Neuronal stem cell (in vitro differentiated cells): ENCODE results near the gene COL6A1.

Experiments
- DNase-seq: peaks from one replicate; pipeline ENCODE4 v3.0.0-alpha.2; 2013; ENCODE audit warnings: low spot score
- H2AFZ ChIP-seq: one replicate; pipeline ENCODE4 v1.6.1; 2013; ENCODE audit warnings: mild to moderate bottlenecking, low read length, inconsistent platforms
- H2AK5ac ChIP-seq: 2 replicates; pipeline ENCODE4 v1.6.1; 2013; ENCODE audit warnings: low read depth, mild to moderate bottlenecking, inconsistent platforms, low read length, moderate library complexity, mixed read lengths
- H2BK120ac ChIP-seq: 2 replicates; pipeline ENCODE4 v1.6.1; 2013; ENCODE audit warnings: low read depth, mild to moderate bottlenecking, inconsistent platforms, low read length, moderate library complexity, mixed read lengths
- H2BK12ac ChIP-seq: one replicate; pipeline ENCODE4 v1.6.1; 2013; ENCODE audit warnings: low read length, inconsistent platforms
- H2BK15ac ChIP-seq: 2 replicates; pipeline ENCODE4 v1.6.1; 2013; ENCODE audit warnings: mild to moderate bottlenecking, low read length, inconsistent platforms, mixed read lengths
- H2BK5ac ChIP-seq: one replicate; pipeline ENCODE4 v1.6.1; 2013; ENCODE audit warnings: inconsistent platforms, mild to moderate bottlenecking, low read length, moderate library complexity
- H3K14ac ChIP-seq: one replicate; pipeline ENCODE4 v1.6.1; 2013; ENCODE audit warnings: low read length, inconsistent platforms
- H3K18ac ChIP-seq: 2 replicates; pipeline ENCODE4 v1.6.1; 2013; ENCODE audit warnings: low read length, inconsistent platforms
- H3K23ac ChIP-seq: 2 replicates; pipeline ENCODE4 v1.6.1; 2013; ENCODE audit warnings: low read depth, mild to moderate bottlenecking, mixed read lengths, low read length, inconsistent platforms; ENCODE audit not compliant: poor library complexity
- H3K27ac ChIP-seq: replicated peaks from 3 replicates; pipeline ENCODE4 v1.5.1; 2013; ENCODE audit warnings: low read length, inconsistent platforms
- H3K27me3 ChIP-seq, 3 experiments: 2 replicates each; pipeline ENCODE4 v1.6.1; 2013; ENCODE audit warnings: low read length in 3 of 3, mild to moderate bottlenecking in 2 of 3, inconsistent platforms in 1 of 3, low read depth in 1 of 3, mixed read lengths in 1 of 3, moderate library complexity in 1 of 3; ENCODE audit not compliant: control insufficient read depth in 3 of 3, insufficient read depth in 3 of 3
- H3K36me3 ChIP-seq, 2 donors: replicated peaks in 1 of 2; 2 replicates each; pipeline ENCODE4 v1.6.1; 2013; ENCODE audit warnings: low read length in 2 of 2; ENCODE audit not compliant: control insufficient read depth in 2 of 2, insufficient read depth in 2 of 2
- H3K4ac ChIP-seq: 2 replicates; pipeline ENCODE4 v1.6.1; 2013; ENCODE audit warnings: inconsistent platforms, mild to moderate bottlenecking, low read length, moderate library complexity
- H3K4me1 ChIP-seq, 2 donors: 1 replicate in 1 of 2; 2 replicates in 1 of 2; pipeline ENCODE4 v1.6.1; 2013; ENCODE audit warnings: low read length in 2 of 2, low read depth in 1 of 2; ENCODE audit not compliant: control insufficient read depth in 2 of 2, insufficient read depth in 1 of 2
- H3K4me2 ChIP-seq: one replicate; pipeline ENCODE4 v1.6.1; 2013; ENCODE audit warnings: mild to moderate bottlenecking, low read length, inconsistent platforms; ENCODE audit not compliant: insufficient read depth, poor library complexity, severe bottlenecking
- H3K4me3 ChIP-seq, 2 donors: 2 replicates each; pipeline ENCODE4 v1.5.1; 2013; ENCODE audit warnings: low read length in 2 of 2, mild to moderate bottlenecking in 2 of 2, inconsistent platforms in 1 of 2, moderate library complexity in 1 of 2
- H3K79me1 ChIP-seq: one replicate; pipeline ENCODE4 v1.6.1; 2013; ENCODE audit warnings: low read depth, mild to moderate bottlenecking, inconsistent platforms, low read length, moderate library complexity
- H3K9ac ChIP-seq: one replicate; pipeline ENCODE4 v1.6.1; 2013; ENCODE audit warnings: mild to moderate bottlenecking, low read depth, low read length, inconsistent platforms; ENCODE audit not compliant: poor library complexity
- H3K9me3 ChIP-seq, 2 donors: replicated peaks in 1 of 2; 2 replicates each; pipeline versions ENCODE3 to v1.6.1; 2013; ENCODE audit warnings: low read length in 2 of 2, mild to moderate bottlenecking in 2 of 2, inconsistent platforms in 1 of 2, low read depth in 1 of 2, mixed read lengths in 1 of 2, moderate library complexity in 1 of 2; ENCODE audit not compliant: control insufficient read depth in 2 of 2, insufficient read depth in 1 of 2
- H4K8ac ChIP-seq: one replicate; pipeline ENCODE4 v1.6.1; 2013; ENCODE audit warnings: low read depth, mild to moderate bottlenecking, inconsistent platforms, low read length, moderate library complexity
- H4K91ac ChIP-seq: one replicate; pipeline ENCODE4 v1.6.1; 2013; ENCODE audit warnings: low read length, low read depth, mild to moderate bottlenecking, inconsistent platforms; ENCODE audit not compliant: poor library complexity
- WGBS, 2 donors: extraction: QIAGEN DNeasy Blood & Tissue Kit; methylation state at CpG; one replicate each; pipeline ENCODE4 v1.1.7; 2013; ENCODE audit warnings: missing lambda C conversion rate in 2 of 2, mixed read lengths in 1 of 2; ENCODE audit not compliant: insufficient read length in 2 of 2, insufficient replicate concordance in 1 of 2; ENCODE audit errors: extremely low coverage in 2 of 2; 5-methylcytosine and 5-hydroxymethylcytosine counted together

Gene COL6A1

DNA sequence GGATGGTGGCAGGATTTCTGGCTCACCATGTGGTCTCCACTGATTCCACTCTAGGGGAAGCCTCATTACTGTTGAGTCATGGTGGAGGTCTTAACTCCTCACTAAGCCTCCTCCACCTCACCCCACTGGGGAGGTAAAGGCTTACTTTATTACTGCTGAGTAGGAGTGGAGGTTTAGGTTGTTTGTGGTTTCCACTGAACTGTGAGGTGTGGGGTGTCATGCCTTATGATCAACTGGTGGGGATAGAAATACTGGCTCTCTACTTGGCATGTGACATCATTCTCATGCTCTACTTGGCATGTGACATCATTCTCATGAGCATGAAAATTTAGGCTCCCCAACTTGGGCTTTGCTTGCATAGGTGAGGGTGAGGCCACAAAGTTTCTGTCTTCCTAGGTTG is 35.6 kb downstream of the COL6A1 start:
- no peak overlapping the region for H2BK120ac ChIP-seq

DNA sequence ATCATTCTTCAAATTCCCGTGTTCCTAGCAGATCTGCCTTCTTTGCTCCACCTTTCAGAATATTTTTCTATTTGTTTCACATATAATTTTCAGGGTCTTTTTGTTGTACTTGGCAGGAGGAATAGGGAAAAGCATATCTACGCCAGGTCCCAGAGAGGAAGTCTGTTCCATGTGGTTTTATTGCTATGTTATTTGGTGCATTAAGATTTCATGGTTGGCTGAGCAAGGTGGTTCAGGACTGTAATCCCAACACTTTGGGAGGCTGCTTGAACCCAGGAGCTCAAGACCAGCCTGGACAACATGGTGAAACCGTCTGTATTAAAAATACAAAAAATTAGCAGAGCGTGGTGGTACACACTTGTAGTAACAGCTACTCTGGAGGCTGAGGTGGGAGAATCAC is 36.1 kb downstream of the COL6A1 start:
- Histone ChIP-seq H4K8ac (no peak overlapping the region), H2BK5ac (no peak overlapping the region), H4K91ac (no peak overlapping the region), H2BK12ac (no peak overlapping the region), H3K9me3 (no peaks in the 10 kb centered on the region), H3K4ac (no peak overlapping the region), H3K18ac (no peak overlapping the region), H3K27me3 (peaks cover 0 to 3% (median 0%) of the 10 kb centered on the region in 3 experiments), H3K4me2 (no peak overlapping the region), H3K4me1 (no peaks in the 10 kb centered on the region), H3K23ac (no peak overlapping the region), H3K4me3 (no peak overlapping the region), H2BK15ac (no peak overlapping the region), H2BK120ac (no peak overlapping the region), H3K36me3 (no peaks in the 10 kb centered on the region), H3K14ac (no peak overlapping the region), H3K27ac (no peak overlapping the region), H3K9ac (no peak overlapping the region), H2AK5ac (no peak overlapping the region), H2AFZ (no peak overlapping the region), H3K79me1 (no peaks in the 10 kb centered on the region)
- DNase-seq = no peak
- WGBS, 2 donors = no CpG with 5 or more reads among the region's 4 CpGs

More for the DNA sequence above, 35.6 kb downstream of the COL6A1 start:
- Histone ChIP-seq H2BK5ac (no peak overlapping the region), H3K4ac (no peak overlapping the region), H3K4me2 (no peak overlapping the region), H3K27me3 (peaks cover 0 to 3% (median 0%) of the 10 kb centered on the region in 3 experiments), H3K79me1 (no peaks in the 10 kb centered on the region), H3K36me3 (no peaks in the 10 kb centered on the region), H3K23ac (no peak overlapping the region), H3K18ac (no peak overlapping the region), H2AK5ac (no peak overlapping the region), H2AFZ (no peak overlapping the region), H2BK12ac (no peak overlapping the region), H4K8ac (no peak overlapping the region), H3K27ac (no peak overlapping the region), H2BK15ac (no peak overlapping the region), H3K9ac (no peak overlapping the region), H3K4me3 (no peak overlapping the region), H3K4me1 (no peaks in the 10 kb centered on the region), H3K9me3 (no peaks in the 10 kb centered on the region), H4K91ac (no peak overlapping the region), H3K14ac (no peak overlapping the region)
- no peak for DNase-seq

DNA sequence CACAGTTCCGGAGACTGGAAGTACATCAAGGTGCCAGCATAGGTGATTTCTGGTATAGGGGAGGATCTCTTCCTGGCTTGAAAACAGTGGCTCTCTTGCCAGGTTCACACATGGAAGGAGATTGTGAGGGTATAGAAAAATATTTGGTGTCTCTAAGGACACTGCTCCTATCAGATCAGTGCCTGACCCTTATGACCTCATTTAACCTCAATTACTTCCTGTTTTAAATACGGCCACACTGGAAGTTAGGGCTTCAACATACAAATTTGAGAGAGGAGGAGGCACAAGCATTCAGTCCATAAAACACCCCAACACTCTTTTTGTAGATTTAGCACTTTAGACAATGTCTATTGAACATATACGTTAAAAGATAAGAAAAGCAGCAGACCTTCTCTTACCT is 37.0 kb downstream of the COL6A1 start:
- no peaks in the 10 kb centered on the region for H3K79me1 ChIP-seq
- no peak overlapping the region for H3K4me2 ChIP-seq
- H2AK5ac ChIP-seq = no peak overlapping the region
- no peaks in the 10 kb centered on the region for H3K36me3 ChIP-seq
- H3K9me3 ChIP-seq = no peaks in the 10 kb centered on the region
- no peak overlapping the region for H3K4me3 ChIP-seq
- H3K18ac ChIP-seq = no peak overlapping the region
- no peak overlapping the region for H2BK5ac ChIP-seq
- no peak overlapping the region for H4K91ac ChIP-seq
- H3K4ac ChIP-seq = no peak overlapping the region
- no peak overlapping the region for H3K14ac ChIP-seq
- peaks cover 0 to 1% of the 10 kb centered on the region in 2 donors for H3K4me1 ChIP-seq
- WGBS, 2 donors = no CpG with 5 or more reads among the region's 3 CpGs
- no peak overlapping the region for H4K8ac ChIP-seq
- H3K27ac ChIP-seq = no peak overlapping the region
- no peak overlapping the region for H2BK120ac ChIP-seq
- H2AFZ ChIP-seq = no peak overlapping the region
- H3K27me3 ChIP-seq = peaks cover 0 to 3% (median 0%) of the 10 kb centered on the region in 3 experiments
- H3K9ac ChIP-seq = no peak overlapping the region
- H2BK12ac ChIP-seq = no peak overlapping the region
- no peak for DNase-seq
- H2BK15ac ChIP-seq = no peak overlapping the region
- no peak overlapping the region for H3K23ac ChIP-seq

- no peak overlapping the region for H4K8ac ChIP-seq
- no peak overlapping the region for H2BK12ac ChIP-seq
- H3K4ac ChIP-seq = no peak overlapping the region
- H3K23ac ChIP-seq = no peak overlapping the region
- DNase-seq = no peak
- no peaks in the 10 kb centered on the region for H3K9me3 ChIP-seq
- H3K4me1 ChIP-seq = peaks cover 0 to 10% of the 10 kb centered on the region in 2 donors
- no peak overlapping the region for H2AK5ac ChIP-seq
- no peak overlapping the region for H2AFZ ChIP-seq
- H3K27ac ChIP-seq = no peak overlapping the region
- H3K14ac ChIP-seq = no peak overlapping the region
- no peaks in the 10 kb centered on the region for H3K36me3 ChIP-seq
- no peaks in the 10 kb centered on the region for H3K79me1 ChIP-seq
- H2BK15ac ChIP-seq = no peak overlapping the region
- no peak overlapping the region for H2BK5ac ChIP-seq
- no peak overlapping the region for H2BK120ac ChIP-seq
- no peak overlapping the region for H3K4me3 ChIP-seq
- no peak overlapping the region for H4K91ac ChIP-seq
- no peaks in the 10 kb centered on the region for H3K27me3 ChIP-seq
- no CpG with 5 or more reads among the region's 6 CpGs for WGBS, 2 donors
- no peak overlapping the region for H3K18ac ChIP-seq
- H3K4me2 ChIP-seq = no peak overlapping the region
- H3K9ac ChIP-seq = no peak overlapping the region
Measured at GRCh38 chr21:46020581-46020980, 39.0 kb downstream of the COL6A1 start.
